HUES6 (cell line): ENCODE data around the gene TMCC1.

Experiments used
- H3K27ac ChIP-seq: 2 replicates; pipeline ENCODE4 v1.7.0; 2013; ENCODE audit warnings: low read depth, mild to moderate bottlenecking, low read length, inconsistent platforms
- H3K27me3 ChIP-seq: 2 replicates; pipeline ENCODE4 v1.6.1; 2013; ENCODE audit warnings: low read length; ENCODE audit not compliant: control insufficient read depth, insufficient read depth
- H3K36me3 ChIP-seq: 2 replicates; pipeline ENCODE4 v1.6.1; 2013; ENCODE audit warnings: low read length; ENCODE audit not compliant: control insufficient read depth, insufficient read depth
- H3K4me1 ChIP-seq: 2 replicates; pipeline ENCODE4 v1.6.1; 2013; ENCODE audit warnings: low read length; ENCODE audit not compliant: control insufficient read depth, insufficient read depth
- H3K4me3 ChIP-seq: 2 replicates; pipeline ENCODE4 v1.5.1; 2013; ENCODE audit warnings: low read depth, low read length
- H3K9ac ChIP-seq: one replicate; pipeline ENCODE4 v1.6.1; 2013; ENCODE audit warnings: mild to moderate bottlenecking, low read length
- H3K9me3 ChIP-seq: 2 replicates; pipeline ENCODE4 v1.6.1; 2013; ENCODE audit warnings: low read depth, low read length; ENCODE audit not compliant: control insufficient read depth, insufficient read depth

The TMCC1 gene

GRCh38 chr3:129609591-129610182, 283.8 kb downstream of the TMCC1 start:
- no peak overlapping the region for H3K4me3 ChIP-seq
- H3K9me3 ChIP-seq: no peaks in the 10 kb centered on the region
- peaks cover 51% of the 10 kb centered on the region for H3K4me1 ChIP-seq
- H3K9ac ChIP-seq: peak overlapping the region; percentile 49
- H3K27me3 ChIP-seq: peaks cover 15% of the 10 kb centered on the region
- H3K36me3 ChIP-seq: no peaks in the 10 kb centered on the region
- peak overlapping the region; percentile 30; the same call in 1 of the 2 replicates for H3K27ac ChIP-seq

GRCh38 chr3:129608936-129609590, 284.4 kb downstream of the TMCC1 start:
- Histone ChIP-seq H3K4me3 (no peak overlapping the region), H3K27ac (no peak overlapping the region), H3K9ac (no peak overlapping the region), H3K4me1 (peaks cover 55% of the 10 kb centered on the region), H3K36me3 (no peaks in the 10 kb centered on the region), H3K9me3 (no peaks in the 10 kb centered on the region), H3K27me3 (peaks cover 19% of the 10 kb centered on the region)

- Histone ChIP-seq H3K27ac (no peak overlapping the region), H3K4me3 (no peak overlapping the region), H3K9ac (peak overlapping the region; percentile 82), H3K4me1 (peaks cover 61% of the 10 kb centered on the region), H3K27me3 (peaks cover 19% of the 10 kb centered on the region), H3K36me3 (no peaks in the 10 kb centered on the region), H3K9me3 (no peaks in the 10 kb centered on the region)
These were observed 285.2 kb downstream of the TMCC1 start for GRCh38 chr3:129608087-129608935.

- Histone ChIP-seq H3K4me1 (peaks cover 60% of the 10 kb centered on the region), H3K9ac (peak overlapping the region; percentile 82), H3K27me3 (peaks cover 19% of the 10 kb centered on the region), H3K27ac (peak overlapping the region; percentile 78; the same call in 1 of the 2 replicates), H3K9me3 (no peaks in the 10 kb centered on the region), H3K36me3 (no peaks in the 10 kb centered on the region), H3K4me3 (peak overlapping the region; percentile 67)
These were observed 286.0 kb downstream of the TMCC1 start for GRCh38 chr3:129607391-129608068.

- Histone ChIP-seq H3K27ac (peak within 1 kb of the TSS; percentile 78; the same call in 1 of the 2 replicates), H3K9ac (peak within 1 kb of the TSS; percentile 92), H3K4me1 (peaks cover 60% of the 10 kb centered on the region)
These were observed 286.7 kb downstream of the TMCC1 start, which contains the start of gene PLXND1 for GRCh38 chr3:129606636-129607390. TSS of gene PLXND1 (minus strand) at chr3:129606676. CDS start at chr3:129606639, 37 bp downstream.

GRCh38 chr3:129605922-129606635, 287.4 kb downstream of the TMCC1 start:
- peaks cover 19% of the 10 kb centered on the region for H3K27me3 ChIP-seq
- H3K36me3 ChIP-seq: no peaks in the 10 kb centered on the region
- H3K9ac ChIP-seq: peak overlapping the region; percentile 92
- no peaks in the 10 kb centered on the region for H3K9me3 ChIP-seq
- H3K4me3 ChIP-seq: peak overlapping the region; percentile 83
- peak overlapping the region; percentile 30; the same call in 1 of the 2 replicates for H3K27ac ChIP-seq
- peaks cover 55% of the 10 kb centered on the region for H3K4me1 ChIP-seq

More at GRCh38 chr3:129606636-129607390, 286.7 kb downstream of the TMCC1 start, which contains the start of gene PLXND1:
- peaks cover 19% of the 10 kb centered on the region for H3K27me3 ChIP-seq
- H3K9me3 ChIP-seq: no peaks in the 10 kb centered on the region
- no peaks in the 10 kb centered on the region for H3K36me3 ChIP-seq
- peak within 1 kb of the TSS; percentile 83 for H3K4me3 ChIP-seq

- Histone ChIP-seq H3K36me3 (no peaks in the 10 kb centered on the region), H3K27ac (peak overlapping the region; percentile 30; the same call in 1 of the 2 replicates), H3K27me3 (peaks cover 19% of the 10 kb centered on the region), H3K9ac (peak overlapping the region; percentile 92), H3K4me1 (peaks cover 56% of the 10 kb centered on the region), H3K4me3 (peak overlapping the region; percentile 83), H3K9me3 (no peaks in the 10 kb centered on the region)
These were observed 288.1 kb downstream of the TMCC1 start for GRCh38 chr3:129605203-129605921.

- Histone ChIP-seq H3K9me3 (no peaks in the 10 kb centered on the region), H3K36me3 (no peaks in the 10 kb centered on the region), H3K27ac (no peak overlapping the region), H3K4me1 (peaks cover 56% of the 10 kb centered on the region), H3K9ac (peak overlapping the region; percentile 38), H3K27me3 (peaks cover 19% of the 10 kb centered on the region), H3K4me3 (peak overlapping the region; percentile 83)
These were observed 288.7 kb downstream of the TMCC1 start for GRCh38 chr3:129604767-129605166.

GRCh38 chr3:129603991-129604749, 289.3 kb downstream of the TMCC1 start:
- no peak overlapping the region for H3K27ac ChIP-seq
- peaks cover 60% of the 10 kb centered on the region for H3K4me1 ChIP-seq
- peak overlapping the region; percentile 83 for H3K4me3 ChIP-seq

More at GRCh38 chr3:129603991-129604749, 289.3 kb downstream of the TMCC1 start:
- Histone ChIP-seq H3K9ac (peak overlapping the region; percentile 57), H3K9me3 (no peaks in the 10 kb centered on the region), H3K27me3 (peaks cover 19% of the 10 kb centered on the region), H3K36me3 (no peaks in the 10 kb centered on the region)
